HG03139 (cell line): ENCODE measurements around the gene PNMA6E.
"Not testable (repeated sequence)": the region's sequence is repeated elsewhere in the genome, so short reads cannot be mapped to it uniquely, and the experiment has no call there.

Experiments used
- ATAC-seq: cut with Tn5 transposase; IDR thresholded peaks from one replicate; pipeline ENCODE4 v1.9.1; 2021; ENCODE audit not compliant: unreplicated experiment

The PNMA6E gene

GRCh38 chrX:153408871-153409351 lies 7.8 kb upstream of the PNMA6E start:
- ATAC-seq = no peak

GRCh38 chrX:153408221-153408721 lies 7.1 kb upstream of the PNMA6E start:
- no peak for ATAC-seq

- no peak for ATAC-seq
These were observed 6.6 kb upstream of the PNMA6E start for GRCh38 chrX:153407736-153408135.

- ATAC-seq = no peak
These were observed 5.8 kb upstream of the PNMA6E start for GRCh38 chrX:153406903-153407302.

- no peak for ATAC-seq
These were observed 4.9 kb upstream of the PNMA6E start for GRCh38 chrX:153406011-153406410.

GRCh38 chrX:153405426-153405825 lies 4.3 kb upstream of the PNMA6E start:
- ATAC-seq = no peak

GRCh38 chrX:153404333-153404732 lies 3.2 kb upstream of the PNMA6E start:
- ATAC-seq = not testable (repeated sequence)

- ATAC-seq = no peak
These were observed 711 bp downstream of the PNMA6E start for GRCh38 chrX:153400146-153401132.

- ATAC-seq = no peak
These were observed 2.7 kb downstream of the PNMA6E start for GRCh38 chrX:153398275-153398960.

- no peak for ATAC-seq
These were observed 3.7 kb downstream of the PNMA6E start for GRCh38 chrX:153397256-153397960.

GRCh38 chrX:153396320-153397195 lies 4.6 kb downstream of the PNMA6E start:
- ATAC-seq = no peak

GRCh38 chrX:153395613-153396319 lies 5.4 kb downstream of the PNMA6E start:
- no peak for ATAC-seq

- no peak for ATAC-seq
These were observed 6.5 kb downstream of the PNMA6E start for GRCh38 chrX:153394612-153395011.

GRCh38 chrX:153392642-153393321 lies 8.4 kb downstream of the PNMA6E start:
- no peak for ATAC-seq

- ATAC-seq = not testable (repeated sequence)
These were observed 11.7 kb downstream of the PNMA6E start for GRCh38 chrX:153389460-153389768.

GRCh38 chrX:153388722-153389459 lies 12.3 kb downstream of the PNMA6E start:
- no peak for ATAC-seq

GRCh38 chrX:153387987-153388721 lies 13.0 kb downstream of the PNMA6E start:
- no peak for ATAC-seq

GRCh38 chrX:153387345-153387744 lies 13.8 kb downstream of the PNMA6E start:
- ATAC-seq = no peak
